ENCODE measurements around the gene PPP1R13L. TPM values are rescaled to one million over a fixed set of nuclear protein-coding genes. Genes with fewer than 3 reads are reported as not detected.

Gene PPP1R13L
- total and polyA plus RNA-seq, 4 donors = 0.51 to 7.7 (median 4.9) TPM

- Histone ChIP-seq H3K4me1 (ENCODE audit: control insufficient read depth in 4 of 4, insufficient read depth in 4 of 4, low read length in 3 of 4) (peaks cover 0 to 15% (median 6%) of the 10 kb centered on the region in 4 donors), H3K9me3 (ENCODE audit: control insufficient read depth in 4 of 4, low read length in 3 of 4) (no peaks in the 10 kb centered on the region), H3K36me3 (ENCODE audit: control insufficient read depth in 4 of 4, insufficient read depth in 3 of 4, low read depth in 1 of 4, low read length in 3 of 4) (no peaks in the 10 kb centered on the region), H3K4me3 (ENCODE audit: low read depth in 1 of 3, low read length in 3 of 3) (peak overlapping the region; percentile 37 to 54 (median 52)), H3K9ac (ENCODE audit: low read depth in 1 of 2, low read length in 2 of 2) (no peak overlapping the region), H3K27ac (ENCODE audit: low read depth in 1 of 2, low read length in 2 of 2) (peak overlapping the region; percentile 36 to 66), H3K27me3 (ENCODE audit: control insufficient read depth in 4 of 4, insufficient read depth in 4 of 4, low read length in 3 of 4) (no peaks in the 10 kb centered on the region)
- no peak for TF ChIP-seq YY1 (IDR thresholded peaks at IDR 0.05)
- peak; percentile 25 for TF ChIP-seq REST (IDR thresholded peaks at IDR 0.05)
- no peak for TF ChIP-seq JUND (IDR thresholded peaks at IDR 0.05)
- no peak for TF ChIP-seq ZBTB33 (IDR thresholded peaks at IDR 0.05)
- TF ChIP-seq RAD21 (IDR thresholded peaks at IDR 0.05) = no peak
- no peak for TF ChIP-seq HNF4G (IDR thresholded peaks at IDR 0.05)
- no peak for TF ChIP-seq TAF1 (conservative IDR thresholded peaks at IDR 0.05)
- WGBS = 12% methylated on average over 28 of the region's 28 CpGs
- DNase-seq (ENCODE audit: low spot score) = no peak
Measured at GRCh38 chr19:45451131-45451849, 46.4 kb upstream of the PPP1R13L start.

DNA sequence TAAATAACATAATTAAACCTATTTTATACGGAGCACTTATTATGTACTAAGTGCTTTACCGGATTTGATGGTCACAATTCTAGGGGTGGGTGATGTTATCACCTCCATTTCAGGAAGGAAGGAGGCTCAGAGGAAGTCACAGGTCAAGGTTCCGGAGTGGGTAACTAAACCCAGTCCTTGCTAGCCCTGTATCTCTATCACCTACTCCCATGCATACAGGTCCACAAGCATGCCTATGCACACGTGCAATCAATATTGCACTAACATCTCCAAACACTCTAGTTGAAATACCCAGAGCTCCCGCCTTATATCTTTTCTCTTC is 45.1 kb upstream of the PPP1R13L start:
- H3K9ac ChIP-seq (ENCODE audit: low read depth in 1 of 2, low read length in 2 of 2) = peak overlapping the region; percentile 1 to 8
- no peaks in the 10 kb centered on the region for H3K9me3 ChIP-seq (ENCODE audit: control insufficient read depth in 4 of 4, low read length in 3 of 4)
- peak overlapping the region; percentile 37 to 47 for H3K27ac ChIP-seq (ENCODE audit: low read depth in 1 of 2, low read length in 2 of 2)
- no peak for DNase-seq (ENCODE audit: low spot score)
- H3K36me3 ChIP-seq (ENCODE audit: control insufficient read depth in 4 of 4, insufficient read depth in 3 of 4, low read depth in 1 of 4, low read length in 3 of 4) = no peaks in the 10 kb centered on the region
- TF ChIP-seq, protein P1, sequence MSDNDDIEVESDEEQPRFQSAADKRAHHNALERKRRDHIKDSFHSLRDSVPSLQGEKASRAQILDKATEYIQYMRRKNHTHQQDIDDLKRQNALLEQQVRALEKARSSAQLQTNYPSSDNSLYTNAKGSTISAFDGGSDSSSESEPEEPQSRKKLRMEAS (IDR thresholded peaks at IDR 0.05) = no peak
- TF ChIP-seq, protein P2, sequence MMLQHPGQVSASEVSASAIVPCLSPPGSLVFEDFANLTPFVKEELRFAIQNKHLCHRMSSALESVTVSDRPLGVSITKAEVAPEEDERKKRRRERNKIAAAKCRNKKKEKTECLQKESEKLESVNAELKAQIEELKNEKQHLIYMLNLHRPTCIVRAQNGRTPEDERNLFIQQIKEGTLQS (IDR thresholded peaks at IDR 0.05) = no peak
- TF ChIP-seq ZBTB33 (IDR thresholded peaks at IDR 0.05) (no peak), SP1 (IDR thresholded peaks at IDR 0.05) (no peak), YY1 (IDR thresholded peaks at IDR 0.05) (no peak), HNF4A (conservative IDR thresholded peaks at IDR 0.05) (no peak), RAD21 (IDR thresholded peaks at IDR 0.05) (no peak), RXRA (IDR thresholded peaks at IDR 0.05) (no peak), GABPA (IDR thresholded peaks at IDR 0.05 in 1 of 2, conservative IDR thresholded peaks at IDR 0.05 in 1 of 2) (no peak)
- H3K27me3 ChIP-seq (ENCODE audit: control insufficient read depth in 4 of 4, insufficient read depth in 4 of 4, low read length in 3 of 4) = no peaks in the 10 kb centered on the region
- peaks cover 0 to 15% (median 2%) of the 10 kb centered on the region in 4 donors for H3K4me1 ChIP-seq (ENCODE audit: control insufficient read depth in 4 of 4, insufficient read depth in 4 of 4, low read length in 3 of 4)
- WGBS = 39% methylated on average over 5 of the region's 5 CpGs
- peak overlapping the region; percentile 33 to 54 (median 36) for H3K4me3 ChIP-seq (ENCODE audit: low read depth in 1 of 3, low read length in 3 of 3)
